HCT116 (cell line): ENCODE results near the gene EBP. TPM values are rescaled to one million over a fixed set of nuclear protein-coding genes. Genes with fewer than 3 reads are reported as not detected.
A peak's percentile ranks its signal among the peaks of the same experiment; 100 is the strongest.

Source experiments
- ATAC-seq: fragments of 200-7000 bp; cut with Tn5 transposase; 2 replicates; pipeline ENCODE4 v1.9.1; 2020; ENCODE audit warnings: mild to moderate bottlenecking, moderate library complexity
- BruUV-seq: library from RNA; stranded (reverse); fragments of 400-500 nt; replicated peaks from 2 replicates; lab custom pipeline; 2021; lab: Mats Ljungman, UMichigan
- CTCF ChIA-PET: fragments of 300-600 bp; sonication (Branson Sonifier 250); formaldehyde crosslinking; loops from one replicate; lab custom pipeline; 2021; ENCODE audit warnings: antibody characterized with exemption; lab: Charles Lee
- POLR2A ChIA-PET: fragments of 300-600, 350-600 bp; sonication (Branson Sonifier 250); formaldehyde crosslinking; loops from one replicate; lab custom pipeline; 2021; ENCODE audit warnings: antibody characterized with exemption; lab: Charles Lee
- RAD21 ChIA-PET, 2 experiments: fragments of 300-600 bp; sonication (Branson Sonifier 250); formaldehyde crosslinking; loops; one replicate each; lab custom pipeline; 2023; ENCODE audit warnings: low total read pairs in 2 of 2; ENCODE audit not compliant: uncharacterized antibody in 2 of 2, unreplicated experiment in 2 of 2, low non-redundant PET in 1 of 2; lab: Charles Lee
- DNase-seq: peaks from one replicate; pipeline ENCODE4 v3.0.0-alpha.2; 2010; ENCODE audit warnings: low read depth, low spot score
- H2AFZ ChIP-seq: fragments of 200-600 bp; shearing (Covaris generic), sonication (generic); 2 replicates; pipeline ENCODE4 v1.6.1; 2017; ENCODE audit warnings: low read depth, mixed run types, mixed read lengths, antibody characterized with exemption, low read length; ENCODE audit not compliant: poor library complexity, severe bottlenecking
- H3K27ac ChIP-seq: 2 replicates; pipeline ENCODE4 v1.5.1; 2012; ENCODE audit warnings: low read depth, low read length
- H3K27me3 ChIP-seq: fragments of 200-600 bp; sonication (generic); 2 replicates; pipeline ENCODE4 v1.6.1; 2016; ENCODE audit warnings: mixed run types, low read length, mixed read lengths; ENCODE audit not compliant: insufficient read depth
- H3K36me3 ChIP-seq, 2 experiments: fragments of 200-500 bp in 1 of 2; fragments of 200-600 bp in 1 of 2; sonication (Bioruptor generic) in 1 of 2; sonication (generic) in 1 of 2; 2 replicates each; pipeline versions ENCODE4 v1.5.1 to v1.6.1; 2014 to 2016; ENCODE audit warnings: low read length in 2 of 2, inconsistent platforms in 1 of 2, mixed read lengths in 1 of 2, mixed run types in 1 of 2; ENCODE audit not compliant: insufficient read depth in 2 of 2, control insufficient read depth in 1 of 2
- H3K4me1 ChIP-seq, 2 experiments: fragments of 200-600 bp in 1 of 2; sonication (generic) in 1 of 2; 2 replicates each; pipeline versions ENCODE4 v1.5.1 to v1.6.1; 2012 to 2017; ENCODE audit warnings: low read length in 2 of 2, inconsistent platforms in 1 of 2, mild to moderate bottlenecking in 1 of 2, mixed read lengths in 1 of 2, mixed run types in 1 of 2, moderate library complexity in 1 of 2; ENCODE audit not compliant: insufficient read depth in 2 of 2, control insufficient read depth in 1 of 2
- H3K4me2 ChIP-seq: fragments of 200-600 bp; sonication (generic); 2 replicates; pipeline ENCODE4 v1.6.1; 2017; ENCODE audit warnings: mixed run types, low read length, mixed read lengths
- H3K4me3 ChIP-seq, 2 experiments: fragments of 200-600 bp in 1 of 2; sonication (generic) in 1 of 2; replicated peaks in 1 of 2; 2 replicates each; pipeline ENCODE4 v1.5.1; 2011 to 2016; ENCODE audit warnings: low read length in 2 of 2, control low read depth in 1 of 2, low read depth in 1 of 2, mild to moderate bottlenecking in 1 of 2, mixed read lengths in 1 of 2, mixed run types in 1 of 2
- H3K79me2 ChIP-seq: fragments of 200-600 bp; sonication (generic); 2 replicates; pipeline ENCODE4 v1.6.1; 2017; ENCODE audit warnings: mild to moderate bottlenecking, mixed run types, low read length, moderate library complexity, mixed read lengths; ENCODE audit not compliant: insufficient read depth
- H3K9ac ChIP-seq: fragments of 200-600 bp; sonication (generic); 2 replicates; pipeline ENCODE4 v1.6.1; 2016; ENCODE audit warnings: low read length, mixed read lengths
- H3K9me2 ChIP-seq: fragments of 200-600 bp; sonication (generic), shearing (Covaris generic); 2 replicates; pipeline ENCODE4 v1.6.1; 2017; ENCODE audit warnings: mixed run types, mild to moderate bottlenecking, moderate library complexity; ENCODE audit not compliant: insufficient read depth
- H3K9me3 ChIP-seq, 2 experiments: fragments of 200-500 bp in 1 of 2; fragments of 200-600 bp in 1 of 2; sonication (Bioruptor generic) in 1 of 2; sonication (generic) in 1 of 2; 2 replicates each; pipeline ENCODE4 v1.6.1; 2014 to 2017; ENCODE audit warnings: low read length in 2 of 2, mixed read lengths in 2 of 2, inconsistent platforms in 1 of 2, low read depth in 1 of 2, mild to moderate bottlenecking in 1 of 2, mixed run types in 1 of 2, moderate library complexity in 1 of 2; ENCODE audit not compliant: control insufficient read depth in 1 of 2, insufficient read depth in 1 of 2
- H4K20me1 ChIP-seq: fragments of 200-600 bp; sonication (generic), shearing (Covaris generic); 2 replicates; pipeline ENCODE4 v1.6.1; 2017; ENCODE audit warnings: mixed run types, mild to moderate bottlenecking, moderate library complexity; ENCODE audit not compliant: insufficient read depth
- CBX3 ChIP-seq: IDR thresholded peaks from 2 replicates; pipeline ENCODE4 v1.6.1; 2012; ENCODE audit warnings: low read depth
- CEBPB ChIP-seq: IDR thresholded peaks from 2 replicates; pipeline ENCODE4 v1.6.1; 2012; ENCODE audit warnings: low read depth
- EGR1 ChIP-seq: IDR thresholded peaks from 2 replicates; pipeline ENCODE4 v1.6.1; 2012; ENCODE audit warnings: low read depth
- EZH2 ChIP-seq: fragments of 200-600 bp; sonication (generic); IDR thresholded peaks from 2 replicates; pipeline ENCODE4 v1.6.1; 2017; ENCODE audit warnings: antibody characterized with exemption, mixed run types
- EZH2phosphoT487 ChIP-seq: fragments of 200-600 bp; IDR thresholded peaks from 2 replicates; pipeline ENCODE4 v1.6.1; 2018; ENCODE audit warnings: antibody characterized with exemption, borderline replicate concordance
- POLR2A ChIP-seq: IDR thresholded peaks from 2 replicates; pipeline ENCODE4 v1.7.0; 2011; ENCODE audit warnings: borderline replicate concordance; ENCODE audit not compliant: insufficient read depth, insufficient read length; ENCODE audit errors: extremely low read depth
- SIN3A ChIP-seq: IDR thresholded peaks from 2 replicates; pipeline ENCODE4 v1.6.1; 2012; ENCODE audit warnings: low read depth
- SP1 ChIP-seq: IDR thresholded peaks from 2 replicates; pipeline ENCODE4 v1.6.1; 2012; ENCODE audit warnings: low read depth
- SRF ChIP-seq: IDR thresholded peaks from 2 replicates; pipeline ENCODE4 v1.6.1; 2012; ENCODE audit warnings: low read depth
- YY1 ChIP-seq: IDR thresholded peaks from 2 replicates; pipeline ENCODE4 v1.6.1; 2011; ENCODE audit warnings: low read length, low read depth, moderate library complexity, mild to moderate bottlenecking; ENCODE audit not compliant: insufficient replicate concordance; ENCODE audit errors: extremely low read depth
- ZBTB33 ChIP-seq: IDR thresholded peaks from 2 replicates; pipeline ENCODE4 v1.6.1; 2011; ENCODE audit warnings: mild to moderate bottlenecking, low read length, moderate library complexity; ENCODE audit not compliant: insufficient replicate concordance; ENCODE audit errors: extremely low read depth
- ZNF274 ChIP-seq: fragments of 200-500 bp; sonication (Bioruptor generic); IDR thresholded peaks from 2 replicates; pipeline ENCODE4 v1.6.1; 2014; ENCODE audit warnings: mild to moderate bottlenecking, low read depth, low read length, inconsistent platforms
- intact Hi-C: fragments of 100-400 bp; cut with micrococcal nuclease; formaldehyde crosslinking; loops from 2 replicates; pipeline ENCODE4 v1.10.0; 2022
- total RNA-seq: library from RNA; stranded (reverse); gene quantifications from one replicate; pipeline ENCODE4 v1.2.1, GENCODE V29; 2021; ENCODE audit not compliant: unreplicated experiment
- TF ChIP-seq, protein P1 (sequence below): IDR thresholded peaks from 2 replicates; pipeline ENCODE4 v1.6.1; 2012
- TF ChIP-seq, protein P2 (sequence below): IDR thresholded peaks from 2 replicates; pipeline ENCODE4 v1.6.1; 2012

The EBP gene
- total RNA-seq, 1 experiment from 2014 or later, result 93.8 TPM

DNA sequence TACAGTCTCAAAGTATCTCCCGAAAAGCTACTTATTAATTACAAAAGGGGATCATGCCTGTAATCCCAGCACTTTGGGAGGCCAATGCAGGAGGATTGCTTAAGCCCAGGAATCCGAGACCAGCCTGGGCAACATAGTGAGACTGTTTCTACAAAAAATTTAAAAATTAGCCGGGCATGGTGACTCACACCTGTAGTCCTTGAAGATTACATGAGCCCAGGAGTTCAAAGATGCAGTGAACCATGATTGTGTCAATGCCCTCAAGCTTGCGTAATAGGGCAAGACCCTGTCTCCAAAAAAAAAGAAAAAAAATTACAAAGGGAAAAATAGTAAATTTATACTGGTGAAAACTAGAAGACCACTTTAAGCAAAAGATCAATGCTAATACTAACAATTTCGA, 16.1 kb upstream of the EBP start:
- ChIA-PET RAD21 (no interaction called here), CTCF (no interaction called here), POLR2A (no interaction called here)
- H3K4me1 ChIP-seq, result peaks cover 6 to 18% of the 10 kb centered on the region in 2 experiments; a peak in 3 of 4 replicates
- ATAC-seq, result no peak
- no peak overlapping the region for H3K4me3 ChIP-seq
- no peak for DNase-seq
- TF ChIP-seq CEBPB (no peak), SRF (no peak), EZH2phosphoT487 (no peak), ZBTB33 (no peak), SIN3A (no peak)
- TF ChIP-seq, protein P1, sequence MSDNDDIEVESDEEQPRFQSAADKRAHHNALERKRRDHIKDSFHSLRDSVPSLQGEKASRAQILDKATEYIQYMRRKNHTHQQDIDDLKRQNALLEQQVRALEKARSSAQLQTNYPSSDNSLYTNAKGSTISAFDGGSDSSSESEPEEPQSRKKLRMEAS, result no peak
- no peaks in the 10 kb centered on the region for H3K36me3 ChIP-seq
- no TSS peak for BruUV-seq
- no peaks in the 10 kb centered on the region for H3K9me3 ChIP-seq
- H4K20me1 ChIP-seq, result no peaks in the 10 kb centered on the region
- no peak overlapping the region for H3K9ac ChIP-seq
- H3K9me2 ChIP-seq, result no peaks in the 10 kb centered on the region
- H3K4me2 ChIP-seq, result no peak overlapping the region
- H2AFZ ChIP-seq, result no peak overlapping the region
- H3K79me2 ChIP-seq, result no peaks in the 10 kb centered on the region
- intact Hi-C loops, result no loop called here
- no peaks in the 10 kb centered on the region for H3K27me3 ChIP-seq
- no peak overlapping the region for H3K27ac ChIP-seq

DNA sequence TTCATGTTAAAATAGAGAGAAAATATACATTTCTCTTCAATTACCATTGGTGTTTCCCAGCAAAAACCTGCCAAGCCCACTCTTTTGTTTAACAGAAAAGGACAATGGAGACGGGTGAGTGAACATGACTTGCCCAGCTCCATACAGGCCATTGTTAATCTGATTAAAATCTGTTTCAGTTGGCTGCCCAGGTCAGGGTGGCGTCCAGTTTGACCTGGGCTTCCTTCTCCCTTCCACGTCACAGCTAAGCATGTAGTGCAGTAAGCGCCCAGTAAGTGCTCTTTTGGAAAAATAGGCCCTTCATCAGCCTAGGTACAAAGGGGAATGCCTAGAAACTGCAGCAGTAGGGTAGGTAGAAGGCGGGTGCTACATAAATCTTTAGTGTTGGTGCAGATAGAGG, 14.4 kb upstream of the EBP start:
- no peaks in the 10 kb centered on the region for H4K20me1 ChIP-seq
- no TSS peak for BruUV-seq
- intact Hi-C loops, result no loop called here
- ATAC-seq (no peak), DNase-seq (no peak)
- CTCF ChIA-PET, result no interaction called here
- H3K27ac ChIP-seq, result no peak overlapping the region
- no peaks in the 10 kb centered on the region for H3K9me3 ChIP-seq
- POLR2A ChIA-PET, result interaction anchor here (1.3 kb wide), 1 partner anchor 32 kb away, joined by 4 read pairs; the partner anchor contains the start of gene TBC1D25
- no peak overlapping the region for H3K4me3 ChIP-seq
- H3K9me2 ChIP-seq, result no peaks in the 10 kb centered on the region
- peak overlapping the region; percentile 25; the same call in 1 of the 2 replicates for H3K4me2 ChIP-seq
- no peak overlapping the region for H3K9ac ChIP-seq
- H3K27me3 ChIP-seq, result no peaks in the 10 kb centered on the region
- RAD21 ChIA-PET, result no interaction called here
- H2AFZ ChIP-seq, result no peak overlapping the region
- H3K4me1 ChIP-seq, result peaks cover 6 to 18% of the 10 kb centered on the region in 2 experiments; a peak in 3 of 4 replicates
- no peaks in the 10 kb centered on the region for H3K36me3 ChIP-seq
- H3K79me2 ChIP-seq, result no peaks in the 10 kb centered on the region
- TF ChIP-seq EZH2phosphoT487 (no peak), EZH2 (no peak), YY1 (no peak), CBX3 (no peak), POLR2A (no peak), ZBTB33 (no peak), SRF (no peak), SP1 (no peak), ZNF274 (no peak), EGR1 (no peak)
- TF ChIP-seq, protein P1, result no peak
- TF ChIP-seq, protein P2, sequence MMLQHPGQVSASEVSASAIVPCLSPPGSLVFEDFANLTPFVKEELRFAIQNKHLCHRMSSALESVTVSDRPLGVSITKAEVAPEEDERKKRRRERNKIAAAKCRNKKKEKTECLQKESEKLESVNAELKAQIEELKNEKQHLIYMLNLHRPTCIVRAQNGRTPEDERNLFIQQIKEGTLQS, result no peak
